ENCODE measurements around the gene BLTP3A.
"Not testable (repeated sequence)": the region's sequence is repeated elsewhere in the genome, so short reads cannot be mapped to it uniquely, and the experiment has no call there.

Gene BLTP3A, protein sequence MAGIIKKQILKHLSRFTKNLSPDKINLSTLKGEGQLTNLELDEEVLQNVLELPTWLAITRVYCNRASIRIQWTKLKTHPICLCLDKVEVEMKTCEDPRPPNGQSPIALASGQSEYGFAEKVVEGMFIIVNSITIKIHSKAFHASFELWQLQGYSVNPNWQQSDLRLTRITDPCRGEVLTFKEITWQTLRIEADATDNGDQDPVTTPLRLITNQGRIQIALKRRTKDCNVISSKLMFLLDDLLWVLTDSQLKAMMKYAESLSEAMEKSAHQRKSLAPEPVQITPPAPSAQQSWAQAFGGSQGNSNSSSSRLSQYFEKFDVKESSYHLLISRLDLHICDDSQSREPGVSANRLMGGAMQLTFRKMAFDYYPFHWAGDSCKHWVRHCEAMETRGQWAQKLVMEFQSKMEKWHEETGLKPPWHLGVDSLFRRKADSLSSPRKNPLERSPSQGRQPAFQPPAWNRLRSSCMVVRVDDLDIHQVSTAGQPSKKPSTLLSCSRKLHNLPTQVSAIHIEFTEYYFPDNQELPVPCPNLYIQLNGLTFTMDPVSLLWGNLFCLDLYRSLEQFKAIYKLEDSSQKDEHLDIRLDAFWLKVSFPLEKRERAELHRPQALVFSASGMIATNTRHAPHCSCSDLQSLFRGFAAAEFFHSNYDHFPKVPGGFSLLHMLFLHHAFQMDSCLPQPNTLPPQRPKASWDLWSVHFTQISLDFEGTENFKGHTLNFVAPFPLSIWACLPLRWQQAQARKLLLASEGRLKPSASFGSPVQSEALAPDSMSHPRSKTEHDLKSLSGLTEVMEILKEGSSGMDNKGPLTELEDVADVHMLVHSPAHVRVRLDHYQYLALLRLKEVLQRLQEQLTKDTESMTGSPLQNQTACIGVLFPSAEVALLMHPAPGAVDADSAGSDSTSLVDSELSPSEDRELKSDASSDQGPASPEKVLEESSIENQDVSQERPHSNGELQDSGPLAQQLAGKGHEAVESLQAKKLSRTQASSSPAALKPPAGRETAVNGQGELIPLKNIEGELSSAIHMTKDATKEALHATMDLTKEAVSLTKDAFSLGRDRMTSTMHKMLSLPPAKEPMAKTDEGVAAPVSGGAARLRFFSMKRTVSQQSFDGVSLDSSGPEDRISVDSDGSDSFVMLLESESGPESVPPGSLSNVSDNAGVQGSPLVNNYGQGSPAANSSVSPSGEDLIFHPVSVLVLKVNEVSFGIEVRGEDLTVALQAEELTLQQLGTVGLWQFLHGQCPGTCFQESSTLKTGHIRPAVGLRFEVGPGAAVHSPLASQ (N-terminal part only)

DNA sequence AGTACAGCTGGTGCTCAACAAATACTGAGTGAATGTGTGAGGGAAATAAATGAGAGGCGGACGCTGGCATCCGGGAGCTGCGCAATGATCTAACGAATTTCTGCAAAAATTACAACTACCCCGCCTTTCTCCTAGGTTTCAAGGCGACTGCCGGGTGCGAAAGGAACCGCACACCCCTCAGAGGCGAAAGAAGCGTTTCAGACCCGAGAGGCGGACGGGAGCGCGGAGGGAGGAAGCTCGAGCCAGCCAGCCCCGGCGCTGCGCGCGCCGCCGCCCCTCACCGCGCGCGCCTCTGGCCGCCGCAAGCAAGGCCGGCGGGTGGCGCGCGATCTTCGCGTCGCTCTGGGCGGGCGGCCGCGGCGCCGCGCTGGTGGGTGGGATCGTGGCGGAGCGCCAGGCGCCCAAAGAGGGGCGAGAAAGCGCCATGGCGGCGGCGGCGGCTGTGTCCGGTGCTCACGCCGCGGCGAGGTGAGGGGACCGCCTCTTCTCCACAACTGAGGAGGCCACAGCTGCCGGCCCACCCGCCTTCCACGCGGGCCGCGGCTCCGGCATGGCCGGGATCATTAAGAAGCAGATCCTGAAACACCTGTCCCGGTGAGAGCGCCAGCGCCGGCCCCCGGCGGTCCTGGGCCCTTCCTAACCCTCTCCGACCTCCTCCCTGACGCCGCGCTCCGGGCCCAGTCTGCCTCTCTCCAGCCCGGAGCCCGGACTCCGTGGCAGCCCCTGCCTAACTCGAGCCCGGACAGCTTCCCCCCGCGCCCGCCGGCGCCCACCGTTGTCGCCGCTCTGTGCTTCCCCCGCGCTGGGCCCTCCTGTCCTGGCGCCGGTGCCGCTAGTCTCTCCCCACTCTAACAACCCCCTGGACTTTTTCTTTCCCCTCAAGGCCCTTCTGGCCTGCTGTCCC lies at the start of gene BLTP3A:
Gene BLTP3A (plus strand): TSS at position 383 of the 904 bp plus-strand sequence. CDS start 168 bp downstream, at position 551.
- in situ Hi-C loops (cut with HindIII; ENCODE audit: low pct_ligation_motif_present, low pct_unique_long_range_greater_than_20kb, low sequenced_read_pairs): no loop called here
- peak; percentile 76 for DNase-seq

DNA sequence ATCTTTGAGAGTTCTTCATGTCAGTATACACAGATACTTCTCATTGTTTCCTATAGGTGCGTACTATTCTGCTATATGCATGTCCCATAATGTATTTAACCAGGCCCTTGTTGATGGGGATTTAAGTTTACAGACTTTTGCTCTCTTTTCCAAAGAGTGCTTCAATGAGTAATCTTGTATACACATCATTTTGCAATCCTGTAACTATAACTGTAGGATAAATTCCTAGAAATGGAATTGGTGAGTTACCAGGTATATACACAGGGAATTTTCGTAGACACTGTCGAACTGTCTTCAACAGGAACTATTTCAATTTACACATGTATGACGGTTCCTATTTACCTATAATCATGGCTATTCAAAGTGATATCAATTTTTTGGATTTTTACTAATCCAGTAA lies 49.8 kb upstream of the BLTP3A start:
- no peak for DNase-seq
- in situ Hi-C loops (cut with HindIII; ENCODE audit: low pct_ligation_motif_present, low pct_unique_long_range_greater_than_20kb, low sequenced_read_pairs): no loop called here

DNA sequence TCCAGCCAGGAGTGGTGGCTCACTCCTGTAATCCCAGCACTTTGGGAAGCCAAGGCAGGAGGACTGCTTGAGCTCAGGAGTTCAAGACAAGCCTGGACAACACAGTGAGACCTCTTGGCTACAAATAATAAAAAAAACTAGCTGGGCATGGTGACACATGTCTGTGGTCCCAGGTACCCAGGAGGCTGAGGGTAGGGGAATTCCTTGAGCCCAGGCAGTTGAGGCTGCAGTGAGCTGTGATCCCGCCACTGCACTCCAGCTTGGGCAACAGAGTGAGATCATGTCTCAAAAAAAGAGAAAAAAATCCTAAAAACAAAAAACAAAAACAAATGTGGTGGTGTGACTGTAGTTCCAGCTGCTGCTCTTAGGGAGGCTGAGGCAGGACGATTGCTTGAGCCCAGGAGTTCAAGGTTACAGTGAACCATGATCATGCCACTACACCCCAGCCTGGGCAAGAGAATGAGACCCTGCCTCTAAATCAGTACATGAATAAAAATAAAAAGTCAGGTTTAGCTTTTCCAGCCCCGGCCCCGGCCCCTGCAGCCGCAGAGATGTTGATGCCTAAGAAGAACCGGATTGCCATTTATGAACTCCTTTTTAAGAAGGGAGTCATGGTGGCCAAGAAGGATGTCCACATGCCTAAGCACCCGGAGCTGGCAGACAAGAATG lies 48.1 kb upstream of the BLTP3A start:
- in situ Hi-C loops (cut with HindIII; ENCODE audit: low pct_ligation_motif_present, low pct_unique_long_range_greater_than_20kb, low sequenced_read_pairs): no loop called here
- DNase-seq: no peak

DNA sequence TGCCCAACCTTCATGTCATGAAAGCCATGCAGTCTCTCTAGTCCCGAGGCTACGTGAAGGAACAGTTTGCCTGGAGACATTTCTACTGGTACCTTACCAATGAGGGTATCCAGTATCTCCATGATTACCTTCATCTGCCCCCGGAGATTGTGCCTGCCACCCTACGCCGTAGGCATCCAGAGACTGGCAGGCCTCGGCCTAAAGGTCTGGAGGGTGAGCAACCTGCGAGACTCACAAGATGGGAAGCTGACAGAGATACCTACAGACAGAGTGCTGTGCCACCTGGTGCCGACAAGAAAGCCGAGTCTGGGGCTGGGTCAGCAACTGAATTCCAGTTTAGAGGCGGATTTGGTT lies 47.6 kb upstream of the BLTP3A start:
- in situ Hi-C loops (cut with HindIII; ENCODE audit: low pct_ligation_motif_present, low pct_unique_long_range_greater_than_20kb, low sequenced_read_pairs); DNase-seq: not testable (repeated sequence)

DNA sequence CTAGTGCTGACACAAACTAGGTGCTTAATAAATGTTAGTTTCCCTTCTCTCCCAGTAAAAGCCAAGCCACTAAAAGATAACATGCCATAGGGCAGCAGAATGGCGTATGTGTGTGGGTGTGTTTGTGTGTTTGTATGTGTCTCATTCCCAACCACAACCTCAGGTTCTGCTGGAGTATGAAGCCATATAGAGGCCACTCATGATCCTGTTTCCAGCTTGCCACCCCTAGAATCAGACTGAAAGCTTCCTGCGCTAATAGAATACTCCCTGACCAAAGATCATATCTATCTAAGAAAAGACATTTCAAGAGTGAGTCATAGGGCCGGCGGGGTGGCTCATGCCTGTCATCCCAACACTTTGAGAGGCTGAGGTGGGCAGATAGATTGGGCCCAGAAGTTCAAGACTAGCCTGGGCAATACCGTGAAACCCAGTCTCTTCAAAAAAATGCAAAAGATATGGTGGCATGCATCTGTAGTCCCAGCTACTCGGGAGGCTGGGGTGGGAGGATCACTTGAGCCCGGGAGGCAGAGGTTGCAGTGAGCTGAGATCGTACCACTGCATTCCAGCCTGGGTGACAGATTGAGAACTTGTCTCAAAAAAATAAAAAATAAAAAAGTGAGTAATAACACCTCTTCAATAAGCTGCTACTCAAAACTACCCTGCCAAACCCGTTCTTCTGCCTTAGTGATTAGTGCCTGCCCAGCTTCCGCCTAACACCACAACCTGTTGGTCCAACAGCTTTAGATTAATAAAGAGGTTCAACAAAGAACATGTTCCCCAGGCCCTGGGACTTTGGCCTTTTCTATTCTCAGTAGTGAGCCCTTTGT lies 46.4 kb upstream of the BLTP3A start:
- in situ Hi-C loops (cut with HindIII; ENCODE audit: low pct_ligation_motif_present, low pct_unique_long_range_greater_than_20kb, low sequenced_read_pairs): no loop called here
- no peak for DNase-seq

DNA sequence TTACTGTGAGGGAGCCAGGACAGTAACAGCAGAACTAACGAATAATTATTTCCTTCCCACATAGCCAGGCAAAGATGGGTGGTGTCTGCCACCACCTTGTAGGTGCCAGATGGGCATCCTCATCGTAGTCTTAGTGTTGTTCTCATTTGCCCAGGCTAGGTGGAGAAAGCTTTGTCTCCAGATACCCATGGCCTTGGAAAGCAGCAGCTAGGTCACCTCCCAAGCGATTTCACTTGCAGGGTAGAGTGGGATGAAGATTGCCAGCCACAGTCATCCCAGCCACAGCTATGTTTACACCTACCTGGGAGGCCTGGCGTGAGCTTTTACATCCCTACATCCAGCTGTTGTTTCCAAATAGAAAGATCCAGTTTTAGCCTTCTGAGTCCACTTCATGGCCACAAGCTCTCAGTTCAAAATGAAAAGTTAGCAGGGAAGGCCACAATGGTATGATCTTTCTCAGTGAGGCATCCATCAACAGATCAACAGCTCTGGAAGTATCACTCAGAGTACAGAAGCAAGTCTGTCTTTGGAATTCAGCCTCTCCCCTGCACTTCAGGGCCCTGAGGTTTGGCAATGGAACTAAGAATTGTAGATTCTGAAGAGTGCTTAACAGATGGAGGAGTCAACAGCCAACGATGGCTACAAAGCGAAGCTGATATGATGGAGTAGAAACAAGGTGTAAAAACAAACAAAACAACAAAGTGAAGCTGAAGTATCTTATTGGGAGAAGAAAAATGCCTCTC lies 45.6 kb upstream of the BLTP3A start:
- DNase-seq: no peak
- in situ Hi-C loops (cut with HindIII; ENCODE audit: low pct_ligation_motif_present, low pct_unique_long_range_greater_than_20kb, low sequenced_read_pairs): no loop called here

DNA sequence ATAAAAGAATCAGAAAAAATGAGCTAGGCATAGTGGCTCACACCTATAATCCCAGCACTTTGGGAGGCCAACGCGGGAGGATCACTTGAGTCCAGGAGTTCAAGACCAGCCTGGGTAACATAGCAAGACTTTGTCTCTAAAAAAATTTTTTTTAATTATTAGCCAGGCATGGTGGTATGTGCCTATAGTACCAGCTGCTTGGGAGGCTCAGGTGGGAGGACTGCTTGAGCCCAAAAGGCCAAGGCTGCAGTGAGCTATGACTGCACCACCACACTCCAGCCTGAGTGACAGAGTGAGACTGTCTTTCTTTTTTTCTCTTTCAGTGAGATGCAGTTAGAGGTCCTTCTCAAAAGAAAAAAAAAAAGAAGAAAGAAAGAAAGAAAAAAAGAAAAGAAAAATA lies 43.1 kb upstream of the BLTP3A start:
- DNase-seq: no peak
- in situ Hi-C loops (cut with HindIII; ENCODE audit: low pct_ligation_motif_present, low pct_unique_long_range_greater_than_20kb, low sequenced_read_pairs): no loop called here

DNA sequence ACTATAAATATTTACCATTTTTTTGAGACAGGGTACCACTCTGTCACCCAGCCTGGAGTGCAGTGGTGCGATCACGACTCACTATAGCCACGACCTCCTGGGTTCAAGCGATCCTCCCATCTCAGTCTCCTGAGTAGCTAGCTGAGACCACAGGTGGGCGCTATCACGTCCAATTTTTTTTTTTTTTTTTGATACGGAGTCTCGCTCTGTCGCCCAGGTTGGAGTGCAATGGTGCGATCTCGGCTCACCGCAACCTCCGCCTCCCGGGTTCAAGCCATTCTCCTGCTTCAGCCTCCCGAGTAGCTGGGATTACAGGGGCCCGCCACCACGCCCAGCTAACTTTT lies 35.4 kb upstream of the BLTP3A start:
- in situ Hi-C loops (cut with HindIII; ENCODE audit: low pct_ligation_motif_present, low pct_unique_long_range_greater_than_20kb, low sequenced_read_pairs): not testable (repeated sequence)
- peak; percentile 64 for DNase-seq

DNA sequence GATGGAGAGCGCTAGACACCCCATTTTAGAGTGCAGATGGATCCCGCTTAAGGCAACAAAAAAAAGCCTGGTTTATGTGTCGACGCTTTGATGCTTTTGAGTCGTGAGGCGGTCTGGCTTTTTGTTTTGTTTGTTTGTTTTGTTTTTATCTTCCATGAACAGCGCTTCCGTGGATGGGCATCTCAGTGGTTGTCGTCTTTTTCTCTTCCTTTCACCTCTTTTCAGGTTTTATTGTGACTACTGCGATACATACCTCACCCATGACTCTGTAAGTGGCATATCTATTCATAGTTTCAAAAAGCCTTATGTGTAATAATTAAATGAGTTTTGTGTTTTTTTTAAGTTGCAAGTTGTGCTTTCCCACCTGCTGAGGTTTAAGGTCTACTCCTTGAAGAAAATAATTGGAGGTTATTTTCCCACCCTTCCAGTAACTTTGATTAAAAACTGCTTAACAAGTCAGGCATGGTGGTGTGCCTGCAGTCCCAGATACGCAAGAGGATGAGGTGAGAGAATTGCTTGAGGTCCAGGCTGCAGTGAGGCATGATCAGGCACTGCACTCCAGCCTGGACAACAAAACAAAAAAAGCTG lies 34.1 kb upstream of the BLTP3A start:
- in situ Hi-C loops (cut with HindIII; ENCODE audit: low pct_ligation_motif_present, low pct_unique_long_range_greater_than_20kb, low sequenced_read_pairs): no loop called here

DNA sequence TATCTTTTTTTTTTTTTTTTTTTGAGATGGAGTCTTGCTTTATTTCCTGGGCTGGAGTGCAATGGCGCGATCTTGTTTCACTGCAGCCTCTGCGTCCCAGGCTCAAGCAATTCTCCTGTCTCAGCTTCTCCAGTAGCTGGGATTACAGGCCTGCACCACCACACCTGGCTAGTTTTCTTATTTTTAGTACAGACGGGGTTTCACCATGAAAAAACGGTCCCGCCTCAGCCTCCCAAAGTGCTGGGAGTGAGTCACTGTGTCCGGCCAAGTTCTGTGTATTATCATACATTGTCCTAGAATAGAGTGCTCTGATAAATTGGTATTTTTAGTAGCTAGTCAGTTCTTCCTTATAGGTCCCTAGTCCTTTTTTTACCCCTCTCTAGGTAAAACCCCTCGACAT lies 31.8 kb upstream of the BLTP3A start:
- in situ Hi-C loops (cut with HindIII; ENCODE audit: low pct_ligation_motif_present, low pct_unique_long_range_greater_than_20kb, low sequenced_read_pairs): no loop called here
- DNase-seq: no peak

More for the DNA sequence above, 34.1 kb upstream of the BLTP3A start:
- no peak for DNase-seq

DNA sequence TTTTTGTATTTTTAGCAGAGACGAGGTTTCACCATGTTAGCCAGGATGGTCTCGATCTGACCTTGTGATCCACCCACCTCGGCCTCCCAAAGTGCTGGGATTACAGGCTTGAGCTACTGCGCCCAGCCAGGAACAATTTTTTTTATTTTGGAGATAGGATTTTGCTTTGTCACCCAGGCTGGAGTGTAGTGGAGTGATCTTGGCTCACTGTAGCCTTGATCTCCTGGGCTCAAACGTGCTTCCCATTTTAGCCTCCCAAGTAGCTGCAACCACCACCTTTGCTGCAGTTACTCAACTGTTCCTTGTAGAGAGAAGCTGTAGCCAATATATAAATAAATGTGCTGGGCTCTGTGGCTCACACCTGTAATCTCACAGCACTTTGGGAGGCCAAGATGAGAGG lies 30.2 kb upstream of the BLTP3A start:
- DNase-seq; in situ Hi-C loops (cut with HindIII; ENCODE audit: low pct_ligation_motif_present, low pct_unique_long_range_greater_than_20kb, low sequenced_read_pairs): not testable (repeated sequence)

DNA sequence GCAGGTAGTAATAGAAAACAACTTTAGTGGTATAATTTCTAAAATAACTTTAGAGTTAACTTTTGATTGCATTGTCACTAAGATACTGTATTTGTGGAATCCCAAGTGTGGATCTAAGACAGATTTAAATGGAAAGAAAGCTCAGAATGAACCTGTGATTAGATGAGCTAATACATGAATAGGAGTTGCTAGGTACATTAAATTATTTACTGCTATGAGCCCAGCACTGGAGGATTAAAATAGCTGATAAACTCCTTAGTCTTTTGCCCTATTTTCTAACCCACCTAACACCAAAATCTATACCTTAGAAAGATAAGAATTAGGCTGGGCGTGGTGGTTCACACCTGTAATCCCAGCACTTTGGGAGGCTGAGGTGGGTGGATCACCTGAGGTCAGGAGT lies 23.7 kb upstream of the BLTP3A start:
- in situ Hi-C loops (cut with HindIII; ENCODE audit: low pct_ligation_motif_present, low pct_unique_long_range_greater_than_20kb, low sequenced_read_pairs): no loop called here
- DNase-seq: no peak

DNA sequence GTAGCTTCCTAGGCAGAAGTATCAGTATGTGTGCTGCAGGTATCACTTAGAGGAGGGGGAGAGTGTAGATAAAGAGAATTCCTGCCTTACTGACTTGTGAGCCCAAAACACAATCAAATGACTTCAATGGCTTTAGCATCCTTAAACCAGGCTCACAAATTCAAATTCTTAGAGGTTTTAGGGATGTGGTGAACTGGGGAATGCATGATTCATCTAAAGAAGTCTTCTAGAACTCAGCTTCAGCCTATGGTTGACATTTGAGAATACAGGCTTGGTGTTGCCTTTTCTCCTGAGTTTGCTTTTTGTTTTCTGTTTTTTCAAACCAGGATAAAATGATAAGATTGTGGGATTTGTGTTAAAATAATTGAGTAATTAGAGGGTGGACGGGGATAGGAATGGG lies 20.2 kb upstream of the BLTP3A start:
- in situ Hi-C loops (cut with HindIII; ENCODE audit: low pct_ligation_motif_present, low pct_unique_long_range_greater_than_20kb, low sequenced_read_pairs): no loop called here
- peak; percentile 50 for DNase-seq

DNA sequence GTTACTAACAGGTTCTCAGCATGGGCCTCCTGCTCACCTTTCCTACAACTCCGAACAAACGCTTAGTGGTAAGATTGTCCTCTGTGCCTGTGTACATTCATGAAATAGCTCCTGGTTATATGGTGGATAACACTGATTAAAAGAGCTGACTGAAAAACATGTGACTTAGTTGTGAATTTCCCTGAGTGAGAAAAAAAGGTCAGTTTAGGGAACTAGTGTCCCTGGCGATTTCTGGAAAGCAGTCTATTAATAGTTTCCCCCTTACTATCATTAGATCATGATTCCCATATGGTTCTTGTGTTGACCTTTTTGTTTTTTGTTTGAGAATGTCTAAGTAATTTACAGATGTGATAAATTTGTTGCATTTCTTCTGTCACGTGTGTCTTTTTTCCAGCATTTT lies 18.9 kb upstream of the BLTP3A start:
- in situ Hi-C loops (cut with HindIII; ENCODE audit: low pct_ligation_motif_present, low pct_unique_long_range_greater_than_20kb, low sequenced_read_pairs): no loop called here
- DNase-seq: no peak

DNA sequence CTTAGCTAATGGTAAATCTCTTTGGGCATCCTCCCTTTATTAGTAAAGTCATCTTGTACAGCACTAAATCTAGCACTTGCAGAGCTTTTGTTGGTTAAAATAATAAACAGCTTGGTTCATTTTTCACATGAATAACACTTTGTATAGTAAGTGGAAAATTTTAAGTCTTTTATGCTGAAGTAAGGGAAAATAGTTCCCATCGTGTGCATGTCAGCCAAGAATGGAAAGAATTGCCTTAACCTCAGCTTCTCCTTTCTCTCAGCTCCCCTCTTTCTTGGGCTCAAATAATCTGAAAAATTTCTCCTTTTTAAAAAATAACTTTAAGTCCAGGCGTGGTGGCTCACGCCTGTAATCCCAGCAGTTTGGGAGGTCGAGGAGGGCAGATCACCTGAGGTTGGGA lies 18.0 kb upstream of the BLTP3A start:
- in situ Hi-C loops (cut with HindIII; ENCODE audit: low pct_ligation_motif_present, low pct_unique_long_range_greater_than_20kb, low sequenced_read_pairs): no loop called here

DNA sequence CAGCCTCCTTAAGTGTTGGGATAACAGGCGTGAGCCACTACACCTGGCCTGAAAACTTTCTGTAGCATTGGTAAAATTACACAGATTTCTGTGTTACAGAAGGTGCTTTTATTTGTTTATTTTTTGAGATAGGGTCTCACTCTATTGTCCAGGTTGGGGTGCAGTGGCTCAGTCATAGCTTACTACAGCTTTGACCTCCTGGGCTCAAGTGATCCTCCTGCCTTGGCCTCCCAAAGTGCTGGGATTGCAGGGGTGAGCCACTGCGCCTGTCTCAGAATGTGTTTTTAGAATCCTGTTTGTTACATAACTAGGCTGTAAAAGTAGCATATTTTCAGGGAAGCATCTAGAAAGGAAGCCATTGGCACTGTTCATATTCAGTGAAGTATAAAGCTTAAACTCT lies 16.9 kb upstream of the BLTP3A start:
- no peak for DNase-seq
- in situ Hi-C loops (cut with HindIII; ENCODE audit: low pct_ligation_motif_present, low pct_unique_long_range_greater_than_20kb, low sequenced_read_pairs): no loop called here

More for the DNA sequence above, 18.0 kb upstream of the BLTP3A start:
- DNase-seq: no peak

All from ACHN (cell line).